A549 (cell line): ENCODE results near the gene KIAA0825. TPM values are rescaled to one million over a fixed set of nuclear protein-coding genes. Genes with fewer than 3 reads are reported as not detected.

Source experiments
- ATAC-seq, 2 experiments: fragments of 200-7000 bp in 1 of 2; fragments of >200 bp in 1 of 2; cut with Nextera tagmentation in 1 of 2; cut with Tn5 transposase in 1 of 2; 3 replicates each; pipeline versions ENCODE4 v1.8.0 to v1.9.1; 2018 to 2020; ENCODE audit warnings: mild to moderate bottlenecking in 1 of 2, moderate library complexity in 1 of 2
- CTCF ChIA-PET: fragments of 300-600 bp; sonication (Branson Sonifier 250); formaldehyde crosslinking; extraction: SDS; loops from one replicate; lab custom pipeline; 2021; ENCODE audit warnings: antibody characterized with exemption, inconsistent platforms; lab: Yijun Ruan, JAX
- POLR2A ChIA-PET: fragments of 350-600 bp; formaldehyde crosslinking; extraction: SDS; loops from one replicate; lab custom pipeline; 2021; ENCODE audit warnings: antibody characterized with exemption, inconsistent platforms; lab: Yijun Ruan, JAX
- DNase-seq, 2 experiments: peaks; one replicate each; pipeline versions ENCODE4 v3.0.0 to v3.0.0-alpha.2; 2011 to 2016; ENCODE audit warnings: low read depth in 1 of 2, low spot score in 1 of 2
- FAIRE-seq: peaks from 2 replicates; lab custom pipeline; 2011; peaks lifted over from hg19 to GRCh38; lab: Jason Lieb, UNC
- H3K27ac ChIP-seq, 2 experiments: fragments of >200 bp; sonication (Bioruptor Twin); formaldehyde crosslinking; 3 replicates each; pipeline ENCODE4 v1.5.1; 2016 to 2017
- H3K4me1 ChIP-seq: fragments of >200 bp; sonication (Bioruptor Twin); formaldehyde crosslinking; 3 replicates; pipeline ENCODE4 v1.6.1; 2016
- H3K4me2 ChIP-seq: fragments of >200 bp; sonication (Bioruptor Twin); formaldehyde crosslinking; 3 replicates; pipeline ENCODE4 v1.6.1; 2016
- H3K4me3 ChIP-seq: fragments of >200 bp; sonication (Bioruptor Twin); formaldehyde crosslinking; 3 replicates; pipeline ENCODE4 v1.5.1; 2016
- H3K9me3 ChIP-seq: fragments of >200 bp; sonication (Bioruptor Twin); formaldehyde crosslinking; 3 replicates; pipeline ENCODE4 v1.6.1; 2016
- CBX2 ChIP-seq: fragments of 200-600 bp; sonication (generic); IDR thresholded peaks from 2 replicates; pipeline ENCODE4 v1.6.1; 2016; ENCODE audit warnings: low read depth, mild to moderate bottlenecking, borderline replicate concordance
- CBX8 ChIP-seq: fragments of 200-600 bp; sonication (generic); IDR thresholded peaks from 2 replicates; pipeline ENCODE4 v1.6.1; 2016
- CEBPB ChIP-seq, 2 experiments: fragments of >200 bp in 1 of 2; sonication (Bioruptor Twin) in 1 of 2; formaldehyde crosslinking in 1 of 2; IDR thresholded peaks; 2 replicates each; pipeline ENCODE4 v1.6.1; 2012 to 2016
- EHMT2 ChIP-seq: fragments of 200-600 bp; sonication (generic); IDR thresholded peaks from 2 replicates; pipeline ENCODE4 v1.6.1; 2016; ENCODE audit warnings: antibody characterized with exemption, low read depth, mild to moderate bottlenecking, moderate library complexity
- HDAC2 ChIP-seq: fragments of 200-600 bp; sonication (generic); IDR thresholded peaks from 2 replicates; pipeline ENCODE4 v1.6.1; 2016
- HEYL ChIP-seq: fragments of 250-450 bp; sonication (Bioruptor Pico); IDR thresholded peaks from 2 replicates; pipeline ENCODE4 v1.8.0; 2021; ENCODE audit warnings: mild to moderate bottlenecking, moderate library complexity
- HOXA7 ChIP-seq: fragments of 250-450 bp; sonication (Bioruptor Pico); IDR thresholded peaks from 2 replicates; pipeline ENCODE4 v1.5.0; 2020; ENCODE audit warnings: mild to moderate bottlenecking, moderate library complexity
- HOXB5 ChIP-seq: fragments of 250-450 bp; sonication (Bioruptor Pico); IDR thresholded peaks from 2 replicates; pipeline ENCODE4 v1.5.0; 2020; ENCODE audit warnings: mild to moderate bottlenecking, moderate library complexity
- KDM5A ChIP-seq: fragments of 200-600 bp; sonication (generic); IDR thresholded peaks from 2 replicates; pipeline ENCODE4 v1.6.1; 2016; ENCODE audit warnings: antibody characterized with exemption, mild to moderate bottlenecking
- MAZ ChIP-seq: fragments of 150-350 bp; IDR thresholded peaks from 2 replicates; pipeline ENCODE4 v1.6.1; 2014; ENCODE audit warnings: antibody characterized with exemption, low read depth, low read length, borderline replicate concordance
- NPAS2 ChIP-seq: fragments of 250-450 bp; sonication (Bioruptor Pico); IDR thresholded peaks from 2 replicates; pipeline ENCODE4 v1.8.0; 2022; ENCODE audit warnings: mild to moderate bottlenecking, moderate library complexity, borderline replicate concordance
- POLR2A ChIP-seq: IDR thresholded peaks from 2 replicates; pipeline ENCODE4 v1.6.1; 2012; ENCODE audit warnings: mild to moderate bottlenecking, low read length
- RAD21 ChIP-seq, 2 experiments: fragments of >200 bp in 1 of 2; sonication (Bioruptor Twin) in 1 of 2; formaldehyde crosslinking in 1 of 2; IDR thresholded peaks in 1 of 2; conservative IDR thresholded peaks in 1 of 2; 2 replicates in 1 of 2; 3 replicates in 1 of 2; pipeline ENCODE4 v1.6.1; 2012 to 2018; ENCODE audit warnings: inconsistent platforms in 1 of 2
- RARB ChIP-seq: fragments of 250-450 bp; sonication (Bioruptor Pico); IDR thresholded peaks from 2 replicates; pipeline ENCODE4 v1.8.0; 2021; ENCODE audit warnings: mild to moderate bottlenecking, moderate library complexity
- RCOR1 ChIP-seq: fragments of 150-350 bp; IDR thresholded peaks from 2 replicates; pipeline ENCODE4 v1.6.1; 2014; ENCODE audit warnings: antibody characterized with exemption, low read length, low read depth
- RNF2 ChIP-seq: fragments of 200-600 bp; sonication (generic); IDR thresholded peaks from 2 replicates; pipeline ENCODE4 v1.6.1; 2016; ENCODE audit warnings: low read depth, mild to moderate bottlenecking, antibody characterized with exemption, moderate library complexity, borderline replicate concordance
- SREBF2 ChIP-seq: fragments of 450-650 bp; IDR thresholded peaks from 2 replicates; pipeline ENCODE4 v1.6.1; 2014; ENCODE audit warnings: mild to moderate bottlenecking, moderate library complexity
- TFCP2L1 ChIP-seq: fragments of 250-450 bp; sonication (Bioruptor Pico); IDR thresholded peaks from 2 replicates; pipeline ENCODE4 v1.5.0; 2021; ENCODE audit warnings: mild to moderate bottlenecking
- TP53 ChIP-seq: fragments of 250-450 bp; sonication (Bioruptor Pico); IDR thresholded peaks from 2 replicates; pipeline ENCODE4 v1.5.0; 2021; ENCODE audit warnings: mild to moderate bottlenecking, moderate library complexity
- ZNF302 ChIP-seq: fragments of 250-450 bp; sonication (Bioruptor Pico); IDR thresholded peaks from 2 replicates; pipeline ENCODE4 v1.9.0; 2021; ENCODE audit warnings: inconsistent platforms, mild to moderate bottlenecking, moderate library complexity
- WGBS: methylation state at CpG from one replicate; pipeline ENCODE4 v1.1.6; 2017; ENCODE audit errors: missing lambda C conversion rate; 5-methylcytosine and 5-hydroxymethylcytosine counted together
- polyA plus RNA-seq, 4 experiments: library from polyadenylated mRNA; depleted of rRNA in 3 of 4; stranded (reverse); fragments of >200 nt; fragmentation: RNase III in 1 of 4; extraction: RNeasy Plus Mini Kit Qiagen cat#74134 plus additional on column Dnase treatment in 1 of 4; gene quantifications; 2 replicates in 3 of 4; 3 replicates in 1 of 4; pipeline ENCODE4 v1.2.3, GENCODE V29; 2011 to 2017
- TF ChIP-seq, protein P1 (sequence below): fragments of 450-650 bp; IDR thresholded peaks from 2 replicates; pipeline ENCODE4 v1.6.1; 2014; ENCODE audit warnings: antibody characterized with exemption
- TF ChIP-seq, protein P2 (sequence below): fragments of 250-450 bp; sonication (Bioruptor Pico); IDR thresholded peaks from 2 replicates; pipeline ENCODE4 v1.5.0; 2021; ENCODE audit warnings: mild to moderate bottlenecking, moderate library complexity, borderline replicate concordance
- TF ChIP-seq, protein P3 (sequence below): IDR thresholded peaks from 2 replicates; pipeline ENCODE4 v1.6.1; 2012
- TF ChIP-seq, protein P4 (sequence below): fragments of >200 bp; sonication (Bioruptor Twin); formaldehyde crosslinking; IDR thresholded peaks from 2 replicates; pipeline ENCODE4 v1.6.1; 2016
- TF ChIP-seq, protein P5 (sequence below): fragments of >200 bp; sonication (Bioruptor Twin); formaldehyde crosslinking; IDR thresholded peaks from 3 replicates; pipeline ENCODE4 v1.5.1; 2016

KIAA0825 gene
- polyA plus RNA-seq, 2 of the 4 experiments (the other 2 are of a cell fraction) = 0.57 to 0.80 TPM

DNA sequence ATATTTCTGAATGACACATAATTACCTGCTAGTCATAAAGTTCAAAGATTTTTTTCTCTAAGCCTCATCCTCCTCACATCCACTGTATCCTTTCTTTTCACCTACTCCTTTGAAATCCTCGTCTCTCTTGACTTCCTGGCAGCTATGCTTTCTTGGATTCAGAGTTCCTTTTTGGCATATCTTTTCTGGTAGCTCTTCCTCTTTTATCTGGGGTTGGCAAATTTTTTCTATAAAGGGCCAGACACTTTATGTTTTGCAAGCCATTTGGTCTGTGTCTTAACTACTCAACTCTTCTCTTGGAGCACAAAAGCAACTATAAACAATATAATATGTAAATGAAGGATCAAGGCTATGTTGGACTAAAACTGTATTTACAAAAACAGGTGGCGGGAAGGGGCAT is 197.5 kb downstream of the KIAA0825 start:
- TF ChIP-seq CBX2 = no peak
- no peak for TF ChIP-seq HDAC2
- TF ChIP-seq TFCP2L1 (CRISPR knock-in tag) = no peak
- no peak for TF ChIP-seq RCOR1
- no peak for TF ChIP-seq HOXB5 (CRISPR knock-in tag)
- ATAC-seq = no peak
- Histone ChIP-seq H3K4me1 (no peaks in the 10 kb centered on the region), H3K4me2 (no peak overlapping the region), H3K9me3 (no peaks in the 10 kb centered on the region), H3K4me3 (no peak overlapping the region), H3K27ac (no peak overlapping the region)
- WGBS = 38% methylated on average over 2 of the region's 2 CpGs
- ChIA-PET CTCF (no interaction called here), POLR2A (no interaction called here)
- DNase-seq = no peak
- FAIRE-seq = no peak

DNA sequence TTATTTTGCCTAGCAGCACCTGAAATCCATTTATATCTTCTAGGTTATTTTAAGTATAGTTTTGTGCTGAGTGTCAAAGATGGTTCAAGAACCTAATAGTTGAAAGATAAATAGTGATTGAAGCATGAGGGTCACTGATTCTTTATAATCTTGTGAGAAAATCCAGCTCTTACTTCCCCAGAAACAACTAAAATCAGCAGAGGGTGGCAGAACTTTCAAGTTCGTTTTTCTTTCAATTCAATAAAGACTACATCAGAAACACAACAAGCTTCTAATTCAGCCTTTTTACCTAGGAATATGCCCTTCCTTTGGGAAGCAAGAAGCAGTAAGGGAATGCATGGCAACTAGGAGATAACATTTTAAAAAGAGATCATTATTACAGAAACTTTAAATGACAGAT is 202.6 kb downstream of the KIAA0825 start:
- 2% methylated on average over 1 of the region's 1 CpG for WGBS
- Histone ChIP-seq H3K4me2 (no peak overlapping the region), H3K27ac (no peak overlapping the region), H3K4me1 (no peaks in the 10 kb centered on the region), H3K4me3 (no peak overlapping the region), H3K9me3 (no peaks in the 10 kb centered on the region)
- FAIRE-seq (no peak), DNase-seq (no peak), ATAC-seq (no peak)
- ChIA-PET CTCF (interaction anchor here (0.5 kb wide), 1 partner anchor 73 kb away, joined by 3 read pairs; no protein-coding TSS in a partner anchor), POLR2A (no interaction called here)
- TF ChIP-seq, protein P1, sequence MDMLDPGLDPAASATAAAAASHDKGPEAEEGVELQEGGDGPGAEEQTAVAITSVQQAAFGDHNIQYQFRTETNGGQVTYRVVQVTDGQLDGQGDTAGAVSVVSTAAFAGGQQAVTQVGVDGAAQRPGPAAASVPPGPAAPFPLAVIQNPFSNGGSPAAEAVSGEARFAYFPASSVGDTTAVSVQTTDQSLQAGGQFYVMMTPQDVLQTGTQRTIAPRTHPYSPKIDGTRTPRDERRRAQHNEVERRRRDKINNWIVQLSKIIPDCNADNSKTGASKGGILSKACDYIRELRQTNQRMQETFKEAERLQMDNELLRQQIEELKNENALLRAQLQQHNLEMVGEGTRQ = no peak
- no peak for TF ChIP-seq KDM5A
- TF ChIP-seq CBX8 = 0 out of 2 replicates have a peak, but pooled peaks have one; percentile 71
- no peak for TF ChIP-seq RAD21 (conservative IDR thresholded peaks at IDR 0.05 in 1 of 2, IDR thresholded peaks at IDR 0.05 in 1 of 2)
- TF ChIP-seq SREBF2 = no peak
- TF ChIP-seq HEYL = no peak
- TF ChIP-seq EHMT2 = no peak
- TF ChIP-seq MAZ = no peak
- TF ChIP-seq RNF2 = peak; percentile 84; the same call in 1 of the 2 replicates

DNA sequence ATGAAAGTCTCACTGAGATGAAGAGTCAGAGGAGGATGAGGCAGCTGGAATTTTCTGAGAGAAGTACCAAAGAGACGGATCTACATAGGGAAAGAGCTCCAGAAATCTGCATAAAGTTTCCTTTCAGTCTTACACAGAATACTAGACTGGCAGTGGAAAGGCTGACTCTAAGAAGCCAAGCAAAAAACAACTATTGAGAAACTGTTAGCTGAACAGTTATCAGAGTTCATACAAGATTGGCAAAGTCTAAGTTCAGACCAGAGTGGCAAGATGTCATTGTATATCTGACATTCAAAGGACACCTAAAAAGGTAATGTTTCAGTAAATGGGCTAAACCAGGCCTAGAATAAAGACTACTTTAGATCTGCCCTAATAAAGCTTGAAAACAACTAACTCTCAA is 209.0 kb downstream of the KIAA0825 start:
- WGBS = 79% methylated on average over 1 of the region's 1 CpG
- Histone ChIP-seq H3K9me3 (no peaks in the 10 kb centered on the region), H3K27ac (no peak overlapping the region), H3K4me2 (no peak overlapping the region), H3K4me3 (no peak overlapping the region), H3K4me1 (no peaks in the 10 kb centered on the region)
- FAIRE-seq (no peak), ATAC-seq (no peak), DNase-seq (no peak)
- POLR2A ChIA-PET = no interaction called here
- CTCF ChIA-PET = no interaction called here
- TF ChIP-seq, protein P2, sequence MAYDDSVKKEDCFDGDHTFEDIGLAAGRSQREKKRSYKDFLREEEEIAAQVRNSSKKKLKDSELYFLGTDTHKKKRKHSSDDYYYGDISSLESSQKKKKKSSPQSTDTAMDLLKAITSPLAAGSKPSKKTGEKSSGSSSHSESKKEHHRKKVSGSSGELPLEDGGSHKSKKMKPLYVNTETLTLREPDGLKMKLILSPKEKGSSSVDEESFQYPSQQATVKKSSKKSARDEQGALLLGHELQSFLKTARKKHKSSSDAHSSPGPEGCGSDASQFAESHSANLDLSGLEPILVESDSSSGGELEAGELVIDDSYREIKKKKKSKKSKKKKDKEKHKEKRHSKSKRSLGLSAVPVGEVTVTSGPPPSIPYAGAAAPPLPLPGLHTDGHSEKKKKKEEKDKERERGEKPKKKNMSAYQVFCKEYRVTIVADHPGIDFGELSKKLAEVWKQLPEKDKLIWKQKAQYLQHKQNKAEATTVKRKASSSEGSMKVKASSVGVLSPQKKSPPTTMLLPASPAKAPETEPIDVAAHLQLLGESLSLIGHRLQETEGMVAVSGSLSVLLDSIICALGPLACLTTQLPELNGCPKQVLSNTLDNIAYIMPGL (CRISPR knock-in tag) = no peak
- TF ChIP-seq POLR2A = no peak
- TF ChIP-seq, protein P3, sequence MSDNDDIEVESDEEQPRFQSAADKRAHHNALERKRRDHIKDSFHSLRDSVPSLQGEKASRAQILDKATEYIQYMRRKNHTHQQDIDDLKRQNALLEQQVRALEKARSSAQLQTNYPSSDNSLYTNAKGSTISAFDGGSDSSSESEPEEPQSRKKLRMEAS = no peak
- TF ChIP-seq, protein P4, sequence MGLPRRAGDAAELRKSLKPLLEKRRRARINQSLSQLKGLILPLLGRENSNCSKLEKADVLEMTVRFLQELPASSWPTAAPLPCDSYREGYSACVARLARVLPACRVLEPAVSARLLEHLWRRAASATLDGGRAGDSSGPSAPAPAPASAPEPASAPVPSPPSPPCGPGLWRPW = no peak
- no peak for TF ChIP-seq HOXA7 (CRISPR knock-in tag)
- TF ChIP-seq ZNF302 (CRISPR knock-in tag) = no peak
- TF ChIP-seq RCOR1 = no peak
- no peak for TF ChIP-seq TP53
- TF ChIP-seq, protein P5, sequence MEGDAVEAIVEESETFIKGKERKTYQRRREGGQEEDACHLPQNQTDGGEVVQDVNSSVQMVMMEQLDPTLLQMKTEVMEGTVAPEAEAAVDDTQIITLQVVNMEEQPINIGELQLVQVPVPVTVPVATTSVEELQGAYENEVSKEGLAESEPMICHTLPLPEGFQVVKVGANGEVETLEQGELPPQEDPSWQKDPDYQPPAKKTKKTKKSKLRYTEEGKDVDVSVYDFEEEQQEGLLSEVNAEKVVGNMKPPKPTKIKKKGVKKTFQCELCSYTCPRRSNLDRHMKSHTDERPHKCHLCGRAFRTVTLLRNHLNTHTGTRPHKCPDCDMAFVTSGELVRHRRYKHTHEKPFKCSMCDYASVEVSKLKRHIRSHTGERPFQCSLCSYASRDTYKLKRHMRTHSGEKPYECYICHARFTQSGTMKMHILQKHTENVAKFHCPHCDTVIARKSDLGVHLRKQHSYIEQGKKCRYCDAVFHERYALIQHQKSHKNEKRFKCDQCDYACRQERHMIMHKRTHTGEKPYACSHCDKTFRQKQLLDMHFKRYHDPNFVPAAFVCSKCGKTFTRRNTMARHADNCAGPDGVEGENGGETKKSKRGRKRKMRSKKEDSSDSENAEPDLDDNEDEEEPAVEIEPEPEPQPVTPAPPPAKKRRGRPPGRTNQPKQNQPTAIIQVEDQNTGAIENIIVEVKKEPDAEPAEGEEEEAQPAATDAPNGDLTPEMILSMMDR = no peak
- TF ChIP-seq HDAC2 = no peak
- no peak for TF ChIP-seq NPAS2 (CRISPR knock-in tag)
- no peak for TF ChIP-seq CEBPB (IDR thresholded peaks at IDR 0.05)
- TF ChIP-seq RARB (CRISPR knock-in tag) = no peak
- TF ChIP-seq RAD21 (conservative IDR thresholded peaks at IDR 0.05 in 1 of 2, IDR thresholded peaks at IDR 0.05 in 1 of 2) = no peak
